HG02623 (cell line): ENCODE data around the gene ZNF587.
"Not testable (repeated sequence)": the region's sequence is repeated elsewhere in the genome, so short reads cannot be mapped to it uniquely, and the experiment has no call there.

Experiments used
- ATAC-seq: cut with Tn5 transposase; IDR thresholded peaks from one replicate; pipeline ENCODE4 v1.9.1; 2021; ENCODE audit warnings: moderate library complexity; ENCODE audit not compliant: unreplicated experiment

ZNF587 gene

GRCh38 chr19:57886046-57886445 is 36.4 kb downstream of the ZNF587 start:
- ATAC-seq = no peak

- no peak for ATAC-seq
These were observed 37.7 kb downstream of the ZNF587 start for GRCh38 chr19:57887195-57887941.

DNA sequence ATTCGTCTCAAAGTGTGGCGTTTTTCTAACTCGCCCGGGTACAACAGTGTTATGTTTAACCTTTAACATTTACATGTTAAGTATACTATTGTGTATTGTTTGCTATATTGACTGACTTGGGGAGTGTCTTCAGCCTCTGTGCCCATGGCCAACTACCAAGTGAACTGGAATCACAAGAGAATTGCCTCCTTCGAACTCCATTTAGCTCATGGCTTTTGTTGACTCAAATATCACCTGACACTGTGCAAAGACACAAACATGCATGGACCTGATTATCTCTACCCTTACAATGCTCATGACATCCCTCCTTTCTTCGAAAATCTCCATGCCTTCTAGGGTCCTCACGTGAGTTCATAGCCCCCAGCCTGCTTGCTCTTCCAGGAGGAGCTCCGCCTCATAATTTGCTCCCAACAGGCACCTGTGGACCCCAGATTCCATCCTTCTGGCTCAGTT is 38.5 kb downstream of the ZNF587 start:
- ATAC-seq = no peak

DNA sequence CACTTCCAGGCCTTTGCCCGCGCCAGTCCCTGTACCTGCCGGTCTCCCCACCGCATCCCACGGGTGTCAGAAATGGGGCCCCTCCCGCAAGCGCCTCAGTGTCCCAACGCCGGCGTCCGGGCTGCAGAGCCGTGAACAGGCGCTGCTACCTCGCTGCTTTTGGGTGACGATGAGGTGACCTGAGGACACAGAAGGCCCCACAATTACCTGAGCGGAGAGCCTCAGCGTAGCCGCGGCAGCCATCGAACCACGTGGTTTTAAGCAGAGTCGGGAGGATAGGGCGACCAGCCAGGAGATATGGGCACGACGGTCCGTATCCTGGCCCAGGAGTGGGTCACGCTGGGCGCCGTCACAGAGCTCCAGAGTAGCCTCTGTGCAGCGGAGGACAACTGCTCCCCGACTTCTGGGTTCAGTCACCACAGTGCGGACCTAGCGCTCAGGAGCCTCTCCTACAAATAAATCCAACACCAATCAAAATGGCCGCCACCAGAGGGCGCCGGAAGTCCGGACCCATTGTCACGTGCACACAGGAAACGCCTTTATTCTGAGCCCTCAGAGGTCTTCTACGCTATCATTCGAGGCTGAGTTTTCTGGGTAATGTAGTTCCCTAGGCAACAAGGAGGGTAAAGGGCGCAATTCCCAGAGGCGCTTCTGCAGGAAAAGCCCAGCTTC is 39.0 kb downstream of the ZNF587 start, which contains the start of gene ZNF814:
Gene ZNF814, minus strand, starts transcription at position 478 of the 672 bp plus-strand sequence. Its CDS starts 235 bp downstream, at position 243.
- ATAC-seq = no peak

GRCh38 chr19:57890706-57891105 is 41.0 kb downstream of the ZNF587 start:
- ATAC-seq = not testable (repeated sequence)

- no peak for ATAC-seq
These were observed 50.7 kb downstream of the ZNF587 start for GRCh38 chr19:57900311-57900710.

DNA sequence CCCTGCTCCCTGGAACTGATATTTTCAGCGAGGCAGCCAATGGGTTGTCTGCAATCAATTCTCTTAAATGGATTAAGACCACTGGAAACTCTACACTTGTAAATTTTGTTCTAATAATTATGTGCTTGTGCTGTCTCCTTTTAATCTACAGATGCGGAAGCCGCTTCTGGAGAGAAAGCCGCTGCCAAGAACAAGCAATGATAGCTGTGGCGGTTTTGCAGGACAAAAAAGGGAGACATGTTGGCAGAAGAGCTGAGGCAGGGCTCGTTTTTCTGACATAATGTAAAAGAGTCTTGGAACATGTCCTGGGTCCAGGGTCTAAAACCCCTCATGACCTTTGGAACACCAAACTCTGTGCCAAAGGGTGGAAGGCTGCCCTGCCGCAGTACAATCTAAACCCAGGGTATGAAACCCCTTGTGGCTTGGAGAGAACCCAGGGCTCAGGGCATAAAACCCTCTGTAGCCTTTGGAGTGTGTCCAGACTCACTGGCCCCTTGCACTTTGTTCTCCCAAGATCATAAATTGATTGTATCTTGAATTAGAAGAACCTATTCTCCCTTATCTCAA is 54.0 kb downstream of the ZNF587 start:
- ATAC-seq = no peak

- ATAC-seq = no peak
These were observed 55.6 kb downstream of the ZNF587 start for GRCh38 chr19:57905258-57905657.

- no peak for ATAC-seq
These were observed 57.7 kb downstream of the ZNF587 start for GRCh38 chr19:57907394-57907793.

DNA sequence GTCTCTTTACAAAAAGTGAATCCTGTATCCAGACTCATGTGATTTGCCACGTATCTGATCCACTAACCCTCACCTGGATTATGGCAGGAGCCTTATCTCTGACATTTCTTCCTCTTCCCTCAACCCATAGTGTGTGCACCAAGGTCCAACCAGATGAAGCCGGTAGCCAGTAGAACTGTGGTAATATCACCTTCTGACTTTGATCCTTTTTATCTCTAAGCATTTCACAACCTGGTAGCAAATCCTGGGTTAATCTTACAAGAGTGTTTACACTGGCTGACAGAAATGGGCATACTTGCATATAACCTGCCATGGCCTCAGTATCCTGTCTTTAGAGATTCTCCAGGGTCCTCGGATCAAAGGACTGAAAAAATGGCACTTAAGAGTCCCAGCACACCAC is 64.9 kb downstream of the ZNF587 start:
- no peak for ATAC-seq
